Measurements from ENCODE around the gene SCML2. TPM values are rescaled to one million over a fixed set of nuclear protein-coding genes. Genes with fewer than 3 reads are reported as not detected.
A peak's percentile ranks its signal among the peaks of the same experiment; 100 is the strongest.

The SCML2 gene
- total and polyA plus RNA-seq, 2 of the 8 experiments (the other 6 are each of a cell fraction or from before 2014, with no cell fraction given), result 14.6 to 18.9 TPM

DNA sequence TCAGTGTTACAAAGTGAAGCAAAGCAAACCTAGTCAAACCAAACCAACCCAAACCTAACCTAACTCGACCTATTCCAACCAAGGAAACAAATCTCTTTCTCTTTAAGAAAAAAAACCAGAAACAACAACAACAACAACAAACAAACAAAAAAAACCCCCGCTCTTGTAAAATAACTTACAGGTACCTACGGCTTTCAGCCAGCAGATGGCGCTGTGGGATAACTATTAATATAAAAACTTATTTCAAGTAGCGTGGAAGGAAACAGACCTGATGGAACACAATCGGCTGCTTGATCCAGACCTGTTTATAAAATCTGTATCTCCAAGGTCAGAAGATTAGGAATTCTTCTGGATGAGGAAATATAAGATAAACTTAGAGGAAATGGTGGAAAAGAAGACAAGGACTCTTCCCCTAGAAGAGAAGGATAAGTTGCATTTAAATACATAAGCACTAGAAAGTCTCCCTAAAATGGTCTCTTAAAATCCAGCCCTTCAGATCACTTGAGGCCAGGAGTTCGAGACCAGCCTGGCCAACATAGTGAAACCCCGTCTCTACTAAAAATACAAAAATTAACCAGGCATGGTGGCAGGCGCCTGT is 36.6 kb upstream of the SCML2 start:
- Histone ChIP-seq H2BK12ac (ENCODE audit: low read depth, low read length) (no peak overlapping the region), H4K5ac (ENCODE audit: insufficient read length, low read depth, low read length) (no peak overlapping the region), H2BK20ac (ENCODE audit: low read length) (no peak overlapping the region), H3K18ac (ENCODE audit: extremely low read depth, low read length) (no peak overlapping the region), H3K9ac (replicated peaks in 1 of 4; ENCODE audit: extremely low read depth in 1 of 4, low read depth in 3 of 4, low read length in 3 of 4) (no peak overlapping the region), H3K27me3 (replicated peaks in 1 of 4; ENCODE audit: control insufficient read depth in 3 of 4, extremely low read depth in 1 of 4, insufficient read depth in 3 of 4, low read length in 3 of 4) (no peaks in the 10 kb centered on the region), H3K79me1 (ENCODE audit: low read depth, low read length) (no peaks in the 10 kb centered on the region), H2BK5ac (ENCODE audit: low read depth, low read length) (no peak overlapping the region), H3K23ac (ENCODE audit: insufficient read length) (no peak overlapping the region), H3K14ac (ENCODE audit: insufficient read length) (no peak overlapping the region), H3K79me2 (ENCODE audit: control insufficient read depth in 1 of 2, insufficient read depth in 2 of 2, low read length in 2 of 2) (no peaks in the 10 kb centered on the region), H3K23me2 (ENCODE audit: low read depth, low read length) (no peaks in the 10 kb centered on the region), H3K56ac (replicated peaks; ENCODE audit: insufficient read length, low read depth, low read length) (no peak overlapping the region), H3K4me2 (ENCODE audit: insufficient read depth in 1 of 2, low read depth in 2 of 2, low read length in 2 of 2) (no peak overlapping the region), H4K20me1 (replicated peaks in 1 of 2; ENCODE audit: control insufficient read depth in 1 of 2, insufficient read depth in 2 of 2, low read length in 2 of 2) (no peaks in the 10 kb centered on the region), H2BK120ac (replicated peaks; ENCODE audit: low read depth, low read length) (no peak overlapping the region), H3K27ac (ENCODE audit: low read depth, low read length) (no peak overlapping the region), H2AFZ (ENCODE audit: low read length) (peak overlapping the region; percentile 32; the same call in 1 of the 2 replicates), H3K4me3 (ENCODE audit: extremely low read depth in 1 of 4, insufficient read depth in 2 of 4, low read depth in 3 of 4, low read length in 4 of 4) (no peak overlapping the region), H3K36me3 (ENCODE audit: control insufficient read depth in 2 of 4, insufficient read depth in 4 of 4, low read length in 3 of 4) (no peaks in the 10 kb centered on the region), H3K9me3 (ENCODE audit: insufficient read depth in 2 of 2, low read depth in 1 of 2, low read length in 1 of 2) (no peaks in the 10 kb centered on the region), H2AK5ac (ENCODE audit: low read depth, low read length) (no peak overlapping the region), H3K4ac (replicated peaks; ENCODE audit: insufficient read length, low read depth, low read length) (no peak overlapping the region), H2BK15ac (ENCODE audit: low read length) (no peak overlapping the region), H4K8ac (ENCODE audit: extremely low read depth, insufficient read depth, low read length) (no peak overlapping the region), H3K4me1 (replicated peaks in 1 of 4; ENCODE audit: control insufficient read depth in 3 of 4, insufficient read depth in 4 of 4, low read length in 3 of 4) (no peaks in the 10 kb centered on the region; a peak in 1 of 7 replicates), H4K91ac (replicated peaks; ENCODE audit: insufficient read length, low read length) (no peak overlapping the region)
- ChIA-PET CTCF (ENCODE audit: partially characterized antibody) (interaction anchor here (0.5 to 1.5 kb wide), 3 partner anchors 275 to 968 kb away, joined by 3 to 7 read pairs (median 3); no protein-coding TSS in a partner anchor), POLR2A (ENCODE audit: partially characterized antibody) (no interaction called here)
- 30% methylated on average over 8 of the region's 9 CpGs; no CpG with 5 or more reads in 1 of the 2 experiments for WGBS, 2 experiments (ENCODE audit: extremely low coverage in 1 of 2, insufficient coverage in 1 of 2, insufficient read length in 1 of 2, insufficient replicate concordance in 2 of 2, low coverage in 1 of 2, low lambda C conversion rate in 2 of 2, missing lambda C conversion rate in 1 of 2)
- peak; percentile 82 for FAIRE-seq
- DNase-seq (ENCODE audit: low read depth in 1 of 2, low spot score in 2 of 2), result peak in 1 of 2 experiments; percentile 54
- TF ChIP-seq SIN3A (conservative IDR thresholded peaks at IDR 0.05 in 1 of 2, IDR thresholded peaks at IDR 0.05 in 1 of 2; ENCODE audit: low read depth in 1 of 2, low read length in 2 of 2) (no peak), POU5F1 (IDR thresholded peaks at IDR 0.05; ENCODE audit: low read depth, low read length) (no peak), ATF3 (IDR thresholded peaks at IDR 0.05; ENCODE audit: insufficient read depth, low read depth, low read length) (no peak), HDAC2 (IDR thresholded peaks at IDR 0.05; ENCODE audit: borderline replicate concordance in 1 of 2, low read depth in 2 of 2, low read length in 2 of 2) (no peak), RAD21 (IDR thresholded peaks at IDR 0.05 in 1 of 2, conservative IDR thresholded peaks at IDR 0.05 in 1 of 2; ENCODE audit: low read depth in 2 of 2, low read length in 2 of 2) (peak; percentile 71 to 73), CHD1 (IDR thresholded peaks at IDR 0.05; ENCODE audit: low read depth, low read length) (no peak), PHF8 (conservative IDR thresholded peaks at IDR 0.05; ENCODE audit: low read depth, low read length) (no peak)
- TF ChIP-seq, protein P1, sequence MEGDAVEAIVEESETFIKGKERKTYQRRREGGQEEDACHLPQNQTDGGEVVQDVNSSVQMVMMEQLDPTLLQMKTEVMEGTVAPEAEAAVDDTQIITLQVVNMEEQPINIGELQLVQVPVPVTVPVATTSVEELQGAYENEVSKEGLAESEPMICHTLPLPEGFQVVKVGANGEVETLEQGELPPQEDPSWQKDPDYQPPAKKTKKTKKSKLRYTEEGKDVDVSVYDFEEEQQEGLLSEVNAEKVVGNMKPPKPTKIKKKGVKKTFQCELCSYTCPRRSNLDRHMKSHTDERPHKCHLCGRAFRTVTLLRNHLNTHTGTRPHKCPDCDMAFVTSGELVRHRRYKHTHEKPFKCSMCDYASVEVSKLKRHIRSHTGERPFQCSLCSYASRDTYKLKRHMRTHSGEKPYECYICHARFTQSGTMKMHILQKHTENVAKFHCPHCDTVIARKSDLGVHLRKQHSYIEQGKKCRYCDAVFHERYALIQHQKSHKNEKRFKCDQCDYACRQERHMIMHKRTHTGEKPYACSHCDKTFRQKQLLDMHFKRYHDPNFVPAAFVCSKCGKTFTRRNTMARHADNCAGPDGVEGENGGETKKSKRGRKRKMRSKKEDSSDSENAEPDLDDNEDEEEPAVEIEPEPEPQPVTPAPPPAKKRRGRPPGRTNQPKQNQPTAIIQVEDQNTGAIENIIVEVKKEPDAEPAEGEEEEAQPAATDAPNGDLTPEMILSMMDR (IDR thresholded peaks at IDR 0.05; ENCODE audit: control extremely low read depth in 1 of 3, insufficient read depth in 1 of 3, low read depth in 1 of 3, low read length in 3 of 3), result peak in 2 of 3 experiments; percentile 40 to 44; a peak in 2 of 4 replicates
